ENCODE results near the gene DDX55. TPM values are rescaled to one million over a fixed set of nuclear protein-coding genes. Genes with fewer than 3 reads are reported as not detected.

The DDX55 gene
- total RNA-seq, 1 donor from 2014 or later, result 55.3 TPM

DNA sequence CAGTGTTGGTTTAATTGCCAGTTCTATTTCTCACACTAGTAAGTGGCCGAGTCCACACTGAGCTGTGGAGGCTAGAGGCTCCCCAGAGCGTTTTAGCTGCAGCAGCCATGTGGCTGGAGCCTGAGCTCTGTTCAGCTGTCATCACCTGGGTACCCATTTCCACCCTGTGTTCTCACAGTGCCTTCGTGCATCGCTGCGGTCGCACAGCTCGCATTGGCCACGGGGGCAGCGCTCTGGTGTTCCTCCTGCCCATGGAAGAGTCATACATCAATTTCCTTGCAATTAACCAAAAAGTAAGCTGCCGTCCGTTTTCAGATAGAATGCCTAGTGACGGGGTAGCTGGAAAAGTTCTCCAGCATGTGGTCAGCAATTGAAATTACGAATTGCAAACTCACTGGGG lies 15.7 kb downstream of the DDX55 start:
- no peak overlapping the region for H3K4me2 ChIP-seq
- H3K27ac ChIP-seq, result no peak overlapping the region
- Mint-ChIP-seq H3K36me3 (peaks cover 32% of the 10 kb centered on the region), H3K27ac (no peak overlapping the region), H3K27me3 (ENCODE audit: insufficient read depth, low read depth) (no peaks in the 10 kb centered on the region), H3K9me3 (no peaks in the 10 kb centered on the region), H3K4me1 (no peaks in the 10 kb centered on the region), H3K4me3 (no peak overlapping the region)
- peaks cover 4% of the 10 kb centered on the region for H4K20me1 ChIP-seq (ENCODE audit: low read depth)
- no peak overlapping the region for H3K9ac ChIP-seq
- no peaks in the 10 kb centered on the region for H3K27me3 ChIP-seq
- H3K4me3 ChIP-seq, result no peak overlapping the region
- H3K79me2 ChIP-seq (ENCODE audit: low read depth), result no peaks in the 10 kb centered on the region
- no peaks in the 10 kb centered on the region for H3K4me1 ChIP-seq
- peaks cover 42% of the 10 kb centered on the region for H3F3A ChIP-seq (ENCODE audit: low read depth)
- TF ChIP-seq, protein P1, sequence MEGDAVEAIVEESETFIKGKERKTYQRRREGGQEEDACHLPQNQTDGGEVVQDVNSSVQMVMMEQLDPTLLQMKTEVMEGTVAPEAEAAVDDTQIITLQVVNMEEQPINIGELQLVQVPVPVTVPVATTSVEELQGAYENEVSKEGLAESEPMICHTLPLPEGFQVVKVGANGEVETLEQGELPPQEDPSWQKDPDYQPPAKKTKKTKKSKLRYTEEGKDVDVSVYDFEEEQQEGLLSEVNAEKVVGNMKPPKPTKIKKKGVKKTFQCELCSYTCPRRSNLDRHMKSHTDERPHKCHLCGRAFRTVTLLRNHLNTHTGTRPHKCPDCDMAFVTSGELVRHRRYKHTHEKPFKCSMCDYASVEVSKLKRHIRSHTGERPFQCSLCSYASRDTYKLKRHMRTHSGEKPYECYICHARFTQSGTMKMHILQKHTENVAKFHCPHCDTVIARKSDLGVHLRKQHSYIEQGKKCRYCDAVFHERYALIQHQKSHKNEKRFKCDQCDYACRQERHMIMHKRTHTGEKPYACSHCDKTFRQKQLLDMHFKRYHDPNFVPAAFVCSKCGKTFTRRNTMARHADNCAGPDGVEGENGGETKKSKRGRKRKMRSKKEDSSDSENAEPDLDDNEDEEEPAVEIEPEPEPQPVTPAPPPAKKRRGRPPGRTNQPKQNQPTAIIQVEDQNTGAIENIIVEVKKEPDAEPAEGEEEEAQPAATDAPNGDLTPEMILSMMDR (IDR thresholded peaks at IDR 0.05), result no peak
- TF ChIP-seq EZH2phosphoT487 (IDR thresholded peaks at IDR 0.05), result no peak
- TF ChIP-seq EZH2 (IDR thresholded peaks at IDR 0.05), result no peak
- H3K36me3 ChIP-seq, result peaks cover 9% of the 10 kb centered on the region
- no peak for DNase-seq (ENCODE audit: low spot score)
- H3K9me3 ChIP-seq (ENCODE audit: low read depth), result no peaks in the 10 kb centered on the region
- H2AFZ ChIP-seq (replicated peaks), result no peak overlapping the region

DNA sequence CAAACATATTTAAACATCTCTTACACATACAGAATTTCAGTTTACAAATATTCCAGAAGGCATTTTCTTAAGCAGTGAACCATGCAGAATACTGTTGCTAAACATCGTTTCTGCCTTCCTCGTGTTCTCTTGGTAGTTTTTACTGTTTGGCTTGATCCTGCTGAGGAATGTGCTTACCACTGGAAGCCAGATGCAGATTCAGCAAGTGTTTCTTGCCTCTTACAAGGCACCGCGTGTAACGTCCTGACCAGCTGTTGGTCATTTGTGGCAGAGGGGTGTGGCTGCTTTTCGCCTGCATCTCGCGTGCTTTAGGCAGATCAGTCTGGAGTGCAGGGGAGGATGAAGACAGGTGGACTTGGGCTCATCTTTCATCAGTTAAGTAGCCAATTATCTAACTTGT lies 19.2 kb downstream of the DDX55 start:
- Mint-ChIP-seq H3K27ac (no peak overlapping the region), H3K9me3 (no peaks in the 10 kb centered on the region), H3K36me3 (peaks cover 27% of the 10 kb centered on the region), H3K27me3 (ENCODE audit: insufficient read depth, low read depth) (no peaks in the 10 kb centered on the region), H3K4me3 (no peak overlapping the region), H3K4me1 (no peaks in the 10 kb centered on the region)
- H3K79me2 ChIP-seq (ENCODE audit: low read depth), result no peaks in the 10 kb centered on the region
- TF ChIP-seq EZH2phosphoT487 (IDR thresholded peaks at IDR 0.05), result no peak
- TF ChIP-seq EZH2 (IDR thresholded peaks at IDR 0.05), result no peak
- TF ChIP-seq, protein P1 (IDR thresholded peaks at IDR 0.05), result no peak
- no peak overlapping the region for H3K27ac ChIP-seq
- H3F3A ChIP-seq (ENCODE audit: low read depth), result peaks cover 50% of the 10 kb centered on the region
- no peak overlapping the region for H3K9ac ChIP-seq
- H3K27me3 ChIP-seq, result no peaks in the 10 kb centered on the region
- H3K36me3 ChIP-seq, result peaks cover 9% of the 10 kb centered on the region
- H3K9me3 ChIP-seq (ENCODE audit: low read depth), result no peaks in the 10 kb centered on the region
- no peak overlapping the region for H2AFZ ChIP-seq (replicated peaks)
- no peak overlapping the region for H3K4me3 ChIP-seq
- no peaks in the 10 kb centered on the region for H4K20me1 ChIP-seq (ENCODE audit: low read depth)
- H3K4me2 ChIP-seq, result no peak overlapping the region
- no peak for DNase-seq (ENCODE audit: low spot score)
- no peaks in the 10 kb centered on the region for H3K4me1 ChIP-seq

DNA sequence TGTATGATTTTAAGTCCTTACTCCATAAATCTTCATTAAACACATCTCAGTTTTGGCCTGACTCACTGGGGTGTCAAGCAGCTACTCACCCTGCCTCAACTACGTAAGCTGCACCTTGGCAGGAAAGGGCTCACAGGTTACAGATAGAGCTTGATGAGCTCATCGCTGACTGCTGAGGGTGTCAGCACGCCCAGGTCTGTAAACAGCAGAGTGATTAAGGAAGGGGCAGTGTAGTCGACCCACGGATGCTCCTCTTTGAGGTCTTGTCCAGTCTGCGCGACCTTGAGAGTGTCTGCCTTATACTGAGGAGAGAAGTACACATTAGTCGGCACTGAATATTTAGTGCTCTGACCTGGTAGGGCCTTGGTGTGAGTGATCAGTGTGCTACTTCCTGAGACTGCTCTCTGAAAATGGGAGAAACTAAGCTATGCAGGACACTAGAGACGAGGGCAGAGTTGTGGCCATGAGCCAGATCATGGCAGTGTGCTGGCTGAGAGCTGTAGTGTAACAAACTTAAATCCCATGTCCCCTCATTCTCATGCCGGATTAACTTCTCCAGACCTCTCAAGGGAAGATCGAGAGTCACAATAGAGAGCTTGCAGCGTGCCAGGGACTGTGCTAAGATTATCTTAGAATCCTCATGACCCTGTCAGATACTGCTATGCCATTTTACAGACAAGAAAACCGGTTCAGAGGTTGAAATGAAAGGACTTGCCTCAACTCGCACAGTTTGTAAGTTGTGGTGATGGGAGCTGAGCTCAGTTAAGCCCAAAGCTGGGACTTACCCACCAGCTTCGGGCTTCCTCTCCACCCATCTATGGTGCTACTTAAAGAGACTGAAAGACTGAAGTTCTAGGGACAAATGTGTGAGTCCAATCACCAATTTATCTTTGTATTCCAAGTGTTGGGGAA lies 20.0 kb downstream of the DDX55 start:
- H3K27ac ChIP-seq, result no peak overlapping the region
- Mint-ChIP-seq H3K27ac (no peak overlapping the region), H3K4me3 (no peak overlapping the region), H3K4me1 (no peaks in the 10 kb centered on the region), H3K36me3 (peaks cover 24% of the 10 kb centered on the region), H3K27me3 (ENCODE audit: insufficient read depth, low read depth) (no peaks in the 10 kb centered on the region), H3K9me3 (no peaks in the 10 kb centered on the region)
- H3F3A ChIP-seq (ENCODE audit: low read depth), result peaks cover 50% of the 10 kb centered on the region
- peaks cover 9% of the 10 kb centered on the region for H3K36me3 ChIP-seq
- H3K79me2 ChIP-seq (ENCODE audit: low read depth), result no peaks in the 10 kb centered on the region
- H4K20me1 ChIP-seq (ENCODE audit: low read depth), result no peaks in the 10 kb centered on the region
- H3K4me2 ChIP-seq, result no peak overlapping the region
- H3K9me3 ChIP-seq (ENCODE audit: low read depth), result no peaks in the 10 kb centered on the region
- no peak for DNase-seq (ENCODE audit: low spot score)
- TF ChIP-seq EZH2phosphoT487 (IDR thresholded peaks at IDR 0.05), result no peak
- TF ChIP-seq, protein P1 (IDR thresholded peaks at IDR 0.05), result no peak
- no peaks in the 10 kb centered on the region for H3K27me3 ChIP-seq
- no peak overlapping the region for H3K4me3 ChIP-seq
- no peak overlapping the region for H2AFZ ChIP-seq (replicated peaks)
- H3K4me1 ChIP-seq, result no peaks in the 10 kb centered on the region
- no peak overlapping the region for H3K9ac ChIP-seq

Data from neural progenitor cell (in vitro differentiated cells).